Astrocyte (in vitro differentiated cells and primary cell): ENCODE measurements around the gene PRSS57.

ENCODE experiments used
- CTCF ChIP-seq: IDR thresholded peaks from 2 replicates; pipeline ENCODE4 v1.5.1; 2011; ENCODE audit warnings: low read depth, mild to moderate bottlenecking, inconsistent platforms, low read length, moderate library complexity; ENCODE audit not compliant: insufficient read depth
- EZH2 ChIP-seq: IDR thresholded peaks from 2 replicates; pipeline ENCODE4 v1.6.1; 2012; ENCODE audit warnings: mild to moderate bottlenecking, low read length, inconsistent platforms; ENCODE audit not compliant: insufficient read depth

GRCh38 chr19:708154-709143 is 13.2 kb upstream of the PRSS57 start, which contains the start of gene PALM:
- TF ChIP-seq CTCF = no peak
- no peak for TF ChIP-seq EZH2
